Left ventricle myocardium inferior (tissue), 1 donor: ENCODE measurements around the gene TANC1. TPM values are rescaled to one million over a fixed set of nuclear protein-coding genes. Genes with fewer than 3 reads are reported as not detected.
A peak's percentile ranks its signal among the peaks of the same experiment; 100 is the strongest.

Experiments used
- DNase-seq: peaks from one replicate; pipeline ENCODE4 v3.0.0-alpha.2; 2020
- H3K27ac ChIP-seq: fragments of 200-600 bp; replicated peaks from 2 replicates; pipeline ENCODE4 v1.8.0; 2021
- H3K27me3 ChIP-seq: fragments of 200-600 bp; 2 replicates; pipeline ENCODE4 v1.8.0; 2021; ENCODE audit warnings: low read depth
- H3K36me3 ChIP-seq: fragments of 200-600 bp; 2 replicates; pipeline ENCODE4 v1.8.0; 2021
- H3K4me1 ChIP-seq: fragments of 200-600 bp; 2 replicates; pipeline ENCODE4 v1.8.0; 2021
- H3K4me3 ChIP-seq: fragments of 200-600 bp; 2 replicates; pipeline ENCODE4 v1.8.0; 2021; ENCODE audit warnings: mild to moderate bottlenecking, moderate library complexity
- H3K9me3 ChIP-seq: fragments of 200-600 bp; replicated peaks from 2 replicates; pipeline ENCODE4 v1.8.0; 2021
- CTCF ChIP-seq: fragments of 200-600 bp; IDR thresholded peaks from 2 replicates; pipeline ENCODE4 v1.8.0; 2021; ENCODE audit warnings: antibody characterized with exemption, mild to moderate bottlenecking, borderline replicate concordance
- intact Hi-C: fragments of 100-400 bp; cut with micrococcal nuclease; formaldehyde crosslinking; loops from one replicate; pipeline ENCODE4 v1.11.0; 2022
- total RNA-seq: library from RNA; stranded (reverse); fragmentation: NEBNext Ultra II Directional; extraction: Animal tissue kit (Norgen Biotek cat#: 25700); gene quantifications from one replicate; pipeline ENCODE4 v1.2.1, GENCODE V29; 2021
- donor health status: DM: no; HTN: yes; CAD: no; lungs with severe emphysema.

TANC1 gene
- total RNA-seq, 1 donor from 2014 or later, result 59.7 TPM

- H3K4me1 ChIP-seq, result peaks cover 86% of the 10 kb centered on the region
- no peak overlapping the region for H3K4me3 ChIP-seq
- no peaks in the 10 kb centered on the region for H3K36me3 ChIP-seq
- H3K27me3 ChIP-seq, result no peaks in the 10 kb centered on the region
- peak overlapping the region; percentile 97 for H3K27ac ChIP-seq
- no peak for DNase-seq
- no peak for TF ChIP-seq CTCF
- intact Hi-C loops, result no loop called here
- H3K9me3 ChIP-seq, result no peaks in the 10 kb centered on the region
Observed at GRCh38 chr2:158973116-158973956, 4.9 kb downstream of the TANC1 start.

- H3K27ac ChIP-seq, result no peak overlapping the region
- no peaks in the 10 kb centered on the region for H3K36me3 ChIP-seq
- H3K9me3 ChIP-seq, result no peaks in the 10 kb centered on the region
- TF ChIP-seq CTCF, result no peak
- H3K4me1 ChIP-seq, result peaks cover 88% of the 10 kb centered on the region
- intact Hi-C loops, result no loop called here
- DNase-seq, result no peak
- no peaks in the 10 kb centered on the region for H3K27me3 ChIP-seq
- no peak overlapping the region for H3K4me3 ChIP-seq
Observed at GRCh38 chr2:158975271-158975921, 7.0 kb downstream of the TANC1 start.

GRCh38 chr2:158979772-158980171 lies 11.3 kb downstream of the TANC1 start:
- Histone ChIP-seq H3K4me1 (peaks cover 88% of the 10 kb centered on the region), H3K9me3 (no peaks in the 10 kb centered on the region), H3K27me3 (no peaks in the 10 kb centered on the region), H3K36me3 (no peaks in the 10 kb centered on the region), H3K27ac (no peak overlapping the region), H3K4me3 (no peak overlapping the region)
- intact Hi-C loops, result no loop called here
- no peak for TF ChIP-seq CTCF
- DNase-seq, result no peak

GRCh38 chr2:158984604-158985135 lies 16.2 kb downstream of the TANC1 start:
- intact Hi-C loops, result no loop called here
- Histone ChIP-seq H3K27me3 (no peaks in the 10 kb centered on the region), H3K36me3 (no peaks in the 10 kb centered on the region), H3K27ac (peak overlapping the region; percentile 74), H3K9me3 (no peaks in the 10 kb centered on the region), H3K4me3 (no peak overlapping the region), H3K4me1 (peaks cover 98% of the 10 kb centered on the region)
- TF ChIP-seq CTCF, result no peak
- DNase-seq, result peak; percentile 44

GRCh38 chr2:158988501-158988900 lies 20.1 kb downstream of the TANC1 start:
- Histone ChIP-seq H3K4me1 (peaks cover 87% of the 10 kb centered on the region), H3K4me3 (no peak overlapping the region), H3K27ac (no peak overlapping the region), H3K36me3 (no peaks in the 10 kb centered on the region), H3K27me3 (no peaks in the 10 kb centered on the region), H3K9me3 (no peaks in the 10 kb centered on the region)
- TF ChIP-seq CTCF, result no peak
- intact Hi-C loops, result no loop called here
- DNase-seq, result no peak
